ENCODE measurements around the gene PPP1R37. TPM values are rescaled to one million over a fixed set of nuclear protein-coding genes. Genes with fewer than 3 reads are reported as not detected.

The PPP1R37 gene
- total and polyA plus RNA-seq, 4 experiments from 2014 or later, result 0.31 to 26.2 (median 13.3) TPM

- Mint-ChIP-seq H3K4me3 (peak overlapping the region in 5 of 8 donors; percentile 25 to 70 (median 38)), H3K27me3 (no peaks in the 10 kb centered on the region), H3K36me3 (peaks cover 12 to 30% of the 10 kb centered on the region in 2 donors), H3K9me3 (no peaks in the 10 kb centered on the region), H3K4me1 (peaks cover 19 to 56% (median 36%) of the 10 kb centered on the region in 4 donors), H3K27ac (peak overlapping the region in 4 of 7 donors; percentile 11 to 80 (median 58))
- Histone ChIP-seq H3K36me3 (ENCODE audit: insufficient read depth, low read length) (peaks cover 12% of the 10 kb centered on the region), H3K9me3 (ENCODE audit: control insufficient read depth in 1 of 2, low read length in 2 of 2) (no peaks in the 10 kb centered on the region), H3K27ac (ENCODE audit: low read depth, low read length) (no peak overlapping the region), H3K27me3 (ENCODE audit: insufficient read depth, low read length) (no peaks in the 10 kb centered on the region), H3K4me3 (ENCODE audit: low read length in 2 of 2) (no peak overlapping the region), H3K4me1 (ENCODE audit: insufficient read depth, low read length) (peaks cover 31% of the 10 kb centered on the region)
- intact Hi-C loops (cut with micrococcal nuclease), result no loop called here
- ChIA-PET POLR2A (ENCODE audit: partially characterized antibody) (no interaction called here), CTCF (ENCODE audit: partially characterized antibody) (no interaction called here)
- no peak for DNase-seq
Measured at GRCh38 chr19:45082170-45082569, 10.8 kb upstream of the PPP1R37 start.

DNA sequence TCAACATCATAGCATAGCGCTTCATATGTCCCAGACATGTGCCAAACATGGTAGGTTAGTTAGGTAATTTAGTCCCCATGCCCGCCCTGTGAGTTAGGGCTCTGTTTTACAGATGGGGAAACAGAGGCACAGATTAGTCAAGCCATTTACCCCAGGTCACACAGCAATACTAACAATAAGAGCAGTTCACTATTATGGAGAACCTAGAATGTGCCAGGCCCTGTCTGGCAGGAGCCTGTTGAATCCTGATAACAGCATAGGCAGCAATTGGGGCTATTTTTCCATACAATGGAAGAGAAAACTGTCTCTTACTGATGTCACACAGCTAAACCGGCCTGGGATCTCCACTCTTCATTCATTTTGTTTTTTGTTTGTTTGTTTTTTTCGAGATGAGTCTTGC is 6.5 kb upstream of the PPP1R37 start:
- CTCF ChIA-PET (ENCODE audit: partially characterized antibody), result no interaction called here
- peaks cover 0 to 2% (median 0%) of the 10 kb centered on the region in 8 donors for H3K9me3 Mint-ChIP-seq
- peak overlapping the region in 6 of 7 donors; percentile 12 to 81 (median 76) for H3K27ac Mint-ChIP-seq
- H3K27me3 Mint-ChIP-seq, result no peaks in the 10 kb centered on the region
- Histone ChIP-seq H3K4me3 (ENCODE audit: low read length in 2 of 2) (no peak overlapping the region), H3K4me1 (ENCODE audit: insufficient read depth, low read length) (peaks cover 29% of the 10 kb centered on the region), H3K27ac (ENCODE audit: low read depth, low read length) (no peak overlapping the region), H3K36me3 (ENCODE audit: insufficient read depth, low read length) (peaks cover 18% of the 10 kb centered on the region), H3K9me3 (ENCODE audit: control insufficient read depth in 1 of 2, low read length in 2 of 2) (no peaks in the 10 kb centered on the region), H3K27me3 (ENCODE audit: insufficient read depth, low read length) (no peaks in the 10 kb centered on the region)
- H3K4me3 Mint-ChIP-seq, result no peak overlapping the region
- H3K4me1 Mint-ChIP-seq, result peaks cover 16 to 40% (median 27%) of the 10 kb centered on the region in 4 donors
- intact Hi-C loops (cut with micrococcal nuclease), result no loop called here
- DNase-seq, result no peak
- peaks cover 17 to 30% of the 10 kb centered on the region in 2 donors for H3K36me3 Mint-ChIP-seq
- POLR2A ChIA-PET (ENCODE audit: partially characterized antibody), result no interaction called here

DNA sequence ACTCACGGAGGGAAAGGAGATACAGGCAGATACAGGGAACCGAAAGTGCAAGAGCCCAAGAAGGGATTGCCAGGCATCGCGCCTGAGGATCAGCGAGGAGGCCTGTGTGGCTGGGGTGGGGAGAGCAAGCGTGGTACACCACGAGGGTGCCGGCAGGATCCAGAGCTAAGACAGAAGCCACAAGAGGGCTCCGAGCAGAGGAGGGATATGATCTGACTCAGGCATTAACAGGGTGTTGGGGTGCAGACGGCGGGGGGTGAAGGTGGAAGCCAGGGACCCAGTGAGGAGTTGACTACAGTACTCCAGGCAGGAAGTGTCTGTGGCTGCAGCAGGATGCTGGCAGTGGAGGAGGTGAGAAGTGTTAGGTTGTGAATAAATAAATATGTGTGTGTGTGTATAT is 5.4 kb upstream of the PPP1R37 start:
- intact Hi-C loops (cut with micrococcal nuclease), result no loop called here
- POLR2A ChIA-PET (ENCODE audit: partially characterized antibody), result interaction anchor here (0.7 to 1.6 kb wide), 2 partner anchors 9 to 91 kb away, joined by 3 to 5 read pairs; partner anchors contain the start of genes BLOC1S3, GEMIN7 and TRAPPC6A
- peaks cover 0 to 2% (median 0%) of the 10 kb centered on the region in 8 donors for H3K9me3 Mint-ChIP-seq
- peaks cover 11 to 40% (median 24%) of the 10 kb centered on the region in 4 donors for H3K4me1 Mint-ChIP-seq
- Histone ChIP-seq H3K27ac (ENCODE audit: low read depth, low read length) (peak overlapping the region; percentile 44), H3K27me3 (ENCODE audit: insufficient read depth, low read length) (no peaks in the 10 kb centered on the region), H3K9me3 (ENCODE audit: control insufficient read depth in 1 of 2, low read length in 2 of 2) (no peaks in the 10 kb centered on the region), H3K36me3 (ENCODE audit: insufficient read depth, low read length) (peaks cover 7% of the 10 kb centered on the region), H3K4me3 (ENCODE audit: low read length in 2 of 2) (no peak overlapping the region), H3K4me1 (ENCODE audit: insufficient read depth, low read length) (peaks cover 35% of the 10 kb centered on the region)
- peak overlapping the region; percentile 79 to 97 (median 82) for H3K27ac Mint-ChIP-seq
- no peaks in the 10 kb centered on the region for H3K27me3 Mint-ChIP-seq
- CTCF ChIA-PET (ENCODE audit: partially characterized antibody), result interaction anchor here (1.0 kb wide), 1 partner anchor 162 kb away, joined by 3 read pairs; no protein-coding TSS in a partner anchor
- H3K36me3 Mint-ChIP-seq, result peaks cover 8 to 26% of the 10 kb centered on the region in 2 donors
- DNase-seq, result peak; percentile 63 to 94 (median 68)
- peak overlapping the region; percentile 39 to 85 (median 76) for H3K4me3 Mint-ChIP-seq

- no peaks in the 10 kb centered on the region for H3K27me3 Mint-ChIP-seq
- ChIA-PET POLR2A (ENCODE audit: partially characterized antibody) (interaction anchor here (1.0 to 5.0 kb wide), 2 partner anchors 13 to 88 kb away, joined by 3 to 106 read pairs; partner anchors contain the start of genes BLOC1S3, GEMIN7, TRAPPC6A and ZNF296), CTCF (ENCODE audit: partially characterized antibody) (interaction anchor here (1.1 to 1.7 kb wide), 2 partner anchors 30 to 62 kb away, joined by 4 read pairs; no protein-coding TSS in a partner anchor)
- H3K4me1 ChIP-seq (ENCODE audit: insufficient read depth, low read length), result peaks cover 52% of the 10 kb centered on the region
- peaks cover 8 to 35% of the 10 kb centered on the region in 2 donors for H3K36me3 Mint-ChIP-seq
- peaks cover 30 to 64% (median 42%) of the 10 kb centered on the region in 4 donors for H3K4me1 Mint-ChIP-seq
- no peak overlapping the region for H3K4me3 Mint-ChIP-seq
- no peaks in the 10 kb centered on the region for H3K9me3 ChIP-seq (ENCODE audit: control insufficient read depth in 1 of 2, low read length in 2 of 2)
- H3K27ac Mint-ChIP-seq, result peak overlapping the region in 5 of 7 donors; percentile 22 to 82 (median 55)
- H3K36me3 ChIP-seq (ENCODE audit: insufficient read depth, low read length), result peaks cover 6% of the 10 kb centered on the region
- DNase-seq, result no peak
- H3K27me3 ChIP-seq (ENCODE audit: insufficient read depth, low read length), result no peaks in the 10 kb centered on the region
- peaks cover 0 to 2% (median 0%) of the 10 kb centered on the region in 8 donors for H3K9me3 Mint-ChIP-seq
- H3K27ac ChIP-seq (ENCODE audit: low read depth, low read length), result no peak overlapping the region
- intact Hi-C loops (cut with micrococcal nuclease), result loop anchor here (5.0 kb wide), 1 partner anchor 642 kb away; the partner anchor contains the start of genes FBXO46 and MEIOSIN
- no peak overlapping the region for H3K4me3 ChIP-seq (ENCODE audit: low read length in 2 of 2)
Measured at GRCh38 chr19:45090034-45090433, 2.9 kb upstream of the PPP1R37 start.

- H3K36me3 Mint-ChIP-seq, result peaks cover 5 to 30% of the 10 kb centered on the region in 2 donors
- H3K27ac Mint-ChIP-seq, result peak overlapping the region in 3 of 7 donors; percentile 35 to 99 (median 38)
- DNase-seq, result no peak
- Histone ChIP-seq H3K27ac (ENCODE audit: low read depth, low read length) (peak overlapping the region; percentile 80), H3K36me3 (ENCODE audit: insufficient read depth, low read length) (peaks cover 6% of the 10 kb centered on the region), H3K4me1 (ENCODE audit: insufficient read depth, low read length) (peaks cover 57% of the 10 kb centered on the region), H3K27me3 (ENCODE audit: insufficient read depth, low read length) (no peaks in the 10 kb centered on the region), H3K9me3 (ENCODE audit: control insufficient read depth in 1 of 2, low read length in 2 of 2) (no peaks in the 10 kb centered on the region), H3K4me3 (ENCODE audit: low read length in 2 of 2) (no peak overlapping the region)
- peaks cover 27 to 64% (median 45%) of the 10 kb centered on the region in 4 donors for H3K4me1 Mint-ChIP-seq
- intact Hi-C loops (cut with micrococcal nuclease), result loop anchor here (5.0 kb wide), 1 partner anchor 642 kb away; the partner anchor contains the start of genes FBXO46 and MEIOSIN
- POLR2A ChIA-PET (ENCODE audit: partially characterized antibody), result interaction anchor here (1.0 to 5.0 kb wide), 3 partner anchors 13 to 89 kb away, joined by 3 to 106 read pairs (median 58); partner anchors contain the start of genes BLOC1S3, GEMIN7, TRAPPC6A and ZNF296
- peak overlapping the region in 4 of 8 donors; percentile 7 to 92 (median 26) for H3K4me3 Mint-ChIP-seq
- no peaks in the 10 kb centered on the region for H3K27me3 Mint-ChIP-seq
- CTCF ChIA-PET (ENCODE audit: partially characterized antibody), result interaction anchor here (1.7 kb wide), 1 partner anchor 62 kb away, joined by 4 read pairs; no protein-coding TSS in a partner anchor
- H3K9me3 Mint-ChIP-seq, result peaks cover 0 to 2% (median 0%) of the 10 kb centered on the region in 8 donors
Measured at GRCh38 chr19:45090606-45091005, 2.4 kb upstream of the PPP1R37 start.

GRCh38 chr19:45091031-45091923 is 1.7 kb upstream of the PPP1R37 start:
- POLR2A ChIA-PET (ENCODE audit: partially characterized antibody), result interaction anchor here (0.8 to 5.0 kb wide), 18 partner anchors 8 to 201 kb away, joined by 3 to 106 read pairs (median 9); partner anchors contain the start of genes BLOC1S3, CLASRP, CLPTM1 and GEMIN7
- CTCF ChIA-PET (ENCODE audit: partially characterized antibody), result interaction anchor here (1.1 to 2.2 kb wide), 7 partner anchors 11 to 388 kb away, joined by 3 to 16 read pairs (median 5); partner anchors contain the start of genes BLOC1S3, GEMIN7 and TRAPPC6A
- intact Hi-C loops (cut with micrococcal nuclease), result loop anchor here (5.0 kb wide), 1 partner anchor 641 kb away; the partner anchor contains the start of genes FBXO46 and MEIOSIN
- Mint-ChIP-seq H3K4me1 (peaks cover 33 to 68% (median 51%) of the 10 kb centered on the region in 4 donors), H3K9me3 (peaks cover 0 to 2% (median 0%) of the 10 kb centered on the region in 8 donors), H3K36me3 (peaks cover 5 to 28% of the 10 kb centered on the region in 2 donors), H3K4me3 (peak overlapping the region; percentile 91 to 98 (median 92)), H3K27ac (peak overlapping the region; percentile 94 to 99 (median 97)), H3K27me3 (no peaks in the 10 kb centered on the region)
- H3K4me3 ChIP-seq (ENCODE audit: low read length in 2 of 2), result peak overlapping the region; percentile 79 to 94
- H3K27me3 ChIP-seq (ENCODE audit: insufficient read depth, low read length), result no peaks in the 10 kb centered on the region
- H3K36me3 ChIP-seq (ENCODE audit: insufficient read depth, low read length), result peaks cover 6% of the 10 kb centered on the region
- H3K4me1 ChIP-seq (ENCODE audit: insufficient read depth, low read length), result peaks cover 64% of the 10 kb centered on the region
- no peaks in the 10 kb centered on the region for H3K9me3 ChIP-seq (ENCODE audit: control insufficient read depth in 1 of 2, low read length in 2 of 2)
- DNase-seq, result peak; percentile 91 to 97 (median 96)
- H3K27ac ChIP-seq (ENCODE audit: low read depth, low read length), result peak overlapping the region; percentile 80

All from CD4-positive, alpha-beta memory T cell (primary cell).